PC-9 (cell line): ENCODE data around the gene SOAT2. TPM values are rescaled to one million over a fixed set of nuclear protein-coding genes. Genes with fewer than 3 reads are reported as not detected.

ENCODE experiments used
- BruUV-seq: library from RNA; stranded (reverse); fragments of 400-500 nt; replicated peaks from 2 replicates; lab custom pipeline; 2021; lab: Mats Ljungman, UMichigan
- CTCF ChIA-PET: fragments of 300-600 bp; sonication (Branson Sonifier 250); formaldehyde crosslinking; loops from one replicate; lab custom pipeline; 2022; ENCODE audit warnings: antibody characterized with exemption; lab: Charles Lee
- POLR2A ChIA-PET: fragments of 300-600 bp; sonication (Branson Sonifier 250); formaldehyde crosslinking; loops from one replicate; lab custom pipeline; 2022; ENCODE audit warnings: antibody characterized with exemption; ENCODE audit not compliant: unreplicated experiment; lab: Charles Lee
- DNase-seq, 2 experiments: peaks; one replicate each; pipeline versions ENCODE4 v3.0.0 to v3.0.0-alpha.2; 2015 to 2022; ENCODE audit warnings: mixed read lengths in 1 of 2
- H2AFZ ChIP-seq: fragments of 200-600 bp; sonication (generic); 2 replicates; pipeline ENCODE4 v1.8.1; 2017; ENCODE audit warnings: antibody characterized with exemption
- H3F3A ChIP-seq: fragments of 200-600 bp; sonication (generic); 2 replicates; pipeline ENCODE4 v1.8.1; 2017; ENCODE audit warnings: antibody characterized with exemption, mild to moderate bottlenecking, low read depth; ENCODE audit not compliant: insufficient read depth
- H3K27ac ChIP-seq: fragments of 200-600 bp; sonication (generic); 2 replicates; pipeline ENCODE4 v1.6.1; 2016; ENCODE audit warnings: mixed run types
- H3K27me3 ChIP-seq: fragments of 200-600 bp; sonication (generic); 2 replicates; pipeline ENCODE4 v1.6.1; 2016; ENCODE audit warnings: low read depth, mixed run types; ENCODE audit not compliant: insufficient read depth
- H3K36me3 ChIP-seq: fragments of 200-600 bp; sonication (generic); 2 replicates; pipeline ENCODE4 v1.6.1; 2016; ENCODE audit warnings: low read depth, mixed run types
- H3K4me1 ChIP-seq: fragments of 200-600 bp; sonication (generic); replicated peaks from 2 replicates; pipeline ENCODE4 v1.6.1; 2016; ENCODE audit warnings: mixed run types; ENCODE audit not compliant: insufficient read depth
- H3K4me2 ChIP-seq: fragments of 200-600 bp; sonication (generic); 2 replicates; pipeline ENCODE4 v1.6.1; 2017; ENCODE audit warnings: mixed run types
- H3K4me3 ChIP-seq: fragments of 200-600 bp; sonication (generic); 2 replicates; pipeline ENCODE4 v1.6.1; 2016; ENCODE audit warnings: mixed run types
- H3K79me2 ChIP-seq: fragments of 200-600 bp; sonication (generic); 2 replicates; pipeline ENCODE4 v1.6.1; 2017; ENCODE audit warnings: low read depth, mixed run types
- H3K9me2 ChIP-seq: fragments of 200-600 bp; sonication (generic); 2 replicates; pipeline ENCODE4 v1.8.1; 2017; ENCODE audit warnings: mild to moderate bottlenecking; ENCODE audit not compliant: insufficient read depth
- H3K9me3 ChIP-seq: fragments of 200-600 bp; sonication (generic); 2 replicates; pipeline ENCODE4 v1.8.1; 2016; ENCODE audit warnings: low read depth; ENCODE audit not compliant: insufficient read depth
- H4K20me1 ChIP-seq: fragments of 200-600 bp; sonication (generic); 2 replicates; pipeline ENCODE4 v1.8.1; 2017; ENCODE audit not compliant: insufficient read depth
- EZH2 ChIP-seq: fragments of 200-600 bp; sonication (generic); IDR thresholded peaks from 2 replicates; pipeline ENCODE4 v1.8.0; 2017; ENCODE audit warnings: antibody characterized with exemption, low read depth
- intact Hi-C: fragments of 100-400 bp; cut with micrococcal nuclease; formaldehyde crosslinking; loops from one replicate; pipeline ENCODE4 v1.10.0; 2022; ENCODE audit not compliant: unreplicated experiment
- total RNA-seq: library from RNA; stranded (reverse); gene quantifications from 2 replicates; pipeline ENCODE4 v1.2.3, GENCODE V29; 2021
- TF ChIP-seq, protein P1 (sequence below): fragments of 200-600 bp; sonication (generic); conservative IDR thresholded peaks from 2 replicates; pipeline ENCODE4 v1.6.1; 2017; ENCODE audit warnings: mixed run types, antibody characterized with exemption, mild to moderate bottlenecking, moderate library complexity

The SOAT2 gene
- total RNA-seq, 1 experiment from 2014 or later = 0.79 TPM

DNA sequence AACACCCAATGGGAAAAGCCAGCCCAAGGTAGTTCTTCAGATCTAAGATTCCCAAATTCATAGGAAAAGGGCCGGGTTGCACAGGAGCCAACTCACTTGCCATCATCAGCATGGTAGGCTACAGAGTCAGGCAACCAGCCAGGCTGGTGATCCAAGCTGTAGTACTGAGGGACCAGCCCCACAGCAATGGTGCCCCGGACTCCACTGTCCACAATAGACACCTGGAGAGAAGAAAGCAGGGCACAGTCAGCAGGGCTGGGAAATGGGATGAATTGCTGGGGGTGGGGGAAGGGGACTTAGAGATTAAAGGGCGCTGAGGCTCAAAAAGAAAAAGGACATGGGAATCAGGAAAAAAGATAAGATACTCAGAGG lies 28.3 kb upstream of the SOAT2 start:
- Histone ChIP-seq H3K9me3 (no peaks in the 10 kb centered on the region), H3K4me3 (no peak overlapping the region), H3K4me1 (peaks cover 15% of the 10 kb centered on the region), H3K27ac (no peak overlapping the region), H3K27me3 (no peaks in the 10 kb centered on the region), H2AFZ (no peak overlapping the region), H3K9me2 (no peaks in the 10 kb centered on the region), H3K79me2 (peaks cover 14% of the 10 kb centered on the region; the same call in 1 of the 2 replicates), H3K36me3 (no peaks in the 10 kb centered on the region), H4K20me1 (no peaks in the 10 kb centered on the region), H3K4me2 (no peak overlapping the region), H3F3A (peaks cover 16% of the 10 kb centered on the region)
- DNase-seq = no peak
- intact Hi-C loops = no loop called here
- TF ChIP-seq EZH2 = no peak
- TF ChIP-seq, protein P1, sequence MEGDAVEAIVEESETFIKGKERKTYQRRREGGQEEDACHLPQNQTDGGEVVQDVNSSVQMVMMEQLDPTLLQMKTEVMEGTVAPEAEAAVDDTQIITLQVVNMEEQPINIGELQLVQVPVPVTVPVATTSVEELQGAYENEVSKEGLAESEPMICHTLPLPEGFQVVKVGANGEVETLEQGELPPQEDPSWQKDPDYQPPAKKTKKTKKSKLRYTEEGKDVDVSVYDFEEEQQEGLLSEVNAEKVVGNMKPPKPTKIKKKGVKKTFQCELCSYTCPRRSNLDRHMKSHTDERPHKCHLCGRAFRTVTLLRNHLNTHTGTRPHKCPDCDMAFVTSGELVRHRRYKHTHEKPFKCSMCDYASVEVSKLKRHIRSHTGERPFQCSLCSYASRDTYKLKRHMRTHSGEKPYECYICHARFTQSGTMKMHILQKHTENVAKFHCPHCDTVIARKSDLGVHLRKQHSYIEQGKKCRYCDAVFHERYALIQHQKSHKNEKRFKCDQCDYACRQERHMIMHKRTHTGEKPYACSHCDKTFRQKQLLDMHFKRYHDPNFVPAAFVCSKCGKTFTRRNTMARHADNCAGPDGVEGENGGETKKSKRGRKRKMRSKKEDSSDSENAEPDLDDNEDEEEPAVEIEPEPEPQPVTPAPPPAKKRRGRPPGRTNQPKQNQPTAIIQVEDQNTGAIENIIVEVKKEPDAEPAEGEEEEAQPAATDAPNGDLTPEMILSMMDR = no peak
- ChIA-PET CTCF (no interaction called here), POLR2A (no interaction called here)
- no TSS peak for BruUV-seq

GRCh38 chr12:53076461-53076860 lies 26.8 kb upstream of the SOAT2 start:
- Histone ChIP-seq H4K20me1 (no peaks in the 10 kb centered on the region), H3K4me1 (peaks cover 25% of the 10 kb centered on the region), H3K4me2 (no peak overlapping the region), H3F3A (peaks cover 28% of the 10 kb centered on the region), H3K9me3 (no peaks in the 10 kb centered on the region), H3K27ac (no peak overlapping the region), H3K9me2 (no peaks in the 10 kb centered on the region), H3K79me2 (peaks cover 18% of the 10 kb centered on the region; the same call in 1 of the 2 replicates), H3K27me3 (no peaks in the 10 kb centered on the region), H3K4me3 (no peak overlapping the region), H2AFZ (no peak overlapping the region), H3K36me3 (no peaks in the 10 kb centered on the region)
- BruUV-seq = no TSS peak
- POLR2A ChIA-PET = interaction anchor here (0.6 kb wide), 1 partner anchor 485 kb away, joined by 4 read pairs; no protein-coding TSS in a partner anchor
- CTCF ChIA-PET = no interaction called here
- no peak for TF ChIP-seq EZH2
- TF ChIP-seq, protein P1 = no peak
- intact Hi-C loops = no loop called here
- DNase-seq = no peak

GRCh38 chr12:53077030-53077429 lies 26.3 kb upstream of the SOAT2 start:
- no peak for TF ChIP-seq EZH2
- TF ChIP-seq, protein P1 = no peak
- Histone ChIP-seq H2AFZ (no peak overlapping the region), H3K9me3 (no peaks in the 10 kb centered on the region), H3F3A (peaks cover 28% of the 10 kb centered on the region), H3K4me1 (peaks cover 25% of the 10 kb centered on the region), H3K4me2 (no peak overlapping the region), H3K27ac (no peak overlapping the region), H3K9me2 (no peaks in the 10 kb centered on the region), H3K79me2 (peaks cover 18% of the 10 kb centered on the region; the same call in 1 of the 2 replicates), H3K4me3 (no peak overlapping the region), H3K27me3 (no peaks in the 10 kb centered on the region), H3K36me3 (no peaks in the 10 kb centered on the region), H4K20me1 (no peaks in the 10 kb centered on the region)
- ChIA-PET CTCF (no interaction called here), POLR2A (no interaction called here)
- no TSS peak for BruUV-seq
- no peak for DNase-seq
- intact Hi-C loops = no loop called here
